Measurements from ENCODE around the gene KRTAP3-3. TPM values are rescaled to one million over a fixed set of nuclear protein-coding genes. Genes with fewer than 3 reads are reported as not detected.

Gene KRTAP3-3
- total and polyA plus RNA-seq, 2 of the 8 experiments (the other 6 are each of a cell fraction or from before 2014, with no cell fraction given) = not detected

DNA sequence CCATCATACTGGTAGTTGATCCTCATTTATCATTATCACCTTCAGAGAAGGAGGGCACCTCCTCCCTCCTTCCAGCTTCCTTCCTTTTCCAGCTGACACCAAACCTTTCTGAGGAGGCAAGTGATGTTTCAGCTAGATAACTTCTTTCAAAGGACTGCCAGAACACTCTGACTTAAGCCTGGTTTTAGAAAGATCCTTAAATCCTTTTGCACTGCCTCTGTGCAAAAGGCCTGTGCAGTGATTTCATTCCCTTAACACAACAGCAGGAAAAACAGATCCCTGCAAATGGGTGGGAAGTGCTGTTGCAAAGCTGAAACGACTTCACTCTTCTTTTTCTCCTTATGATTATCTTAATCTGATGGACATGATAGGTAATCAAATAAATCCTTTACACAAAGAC lies 49.4 kb downstream of the KRTAP3-3 start (continued):
- TF ChIP-seq BRCA1 (IDR thresholded peaks at IDR 0.05; ENCODE audit: low read depth, low read length) (no peak), TAF1 (IDR thresholded peaks at IDR 0.05; ENCODE audit: low read depth, low read length) (no peak), SIX5 (IDR thresholded peaks at IDR 0.05; ENCODE audit: low read depth, low read length) (no peak), MAFK (IDR thresholded peaks at IDR 0.05; ENCODE audit: low read depth, low read length) (no peak), CBX8 (IDR thresholded peaks at IDR 0.05; ENCODE audit: borderline replicate concordance, low read depth, low read length) (no peak)
- TF ChIP-seq, protein P1, sequence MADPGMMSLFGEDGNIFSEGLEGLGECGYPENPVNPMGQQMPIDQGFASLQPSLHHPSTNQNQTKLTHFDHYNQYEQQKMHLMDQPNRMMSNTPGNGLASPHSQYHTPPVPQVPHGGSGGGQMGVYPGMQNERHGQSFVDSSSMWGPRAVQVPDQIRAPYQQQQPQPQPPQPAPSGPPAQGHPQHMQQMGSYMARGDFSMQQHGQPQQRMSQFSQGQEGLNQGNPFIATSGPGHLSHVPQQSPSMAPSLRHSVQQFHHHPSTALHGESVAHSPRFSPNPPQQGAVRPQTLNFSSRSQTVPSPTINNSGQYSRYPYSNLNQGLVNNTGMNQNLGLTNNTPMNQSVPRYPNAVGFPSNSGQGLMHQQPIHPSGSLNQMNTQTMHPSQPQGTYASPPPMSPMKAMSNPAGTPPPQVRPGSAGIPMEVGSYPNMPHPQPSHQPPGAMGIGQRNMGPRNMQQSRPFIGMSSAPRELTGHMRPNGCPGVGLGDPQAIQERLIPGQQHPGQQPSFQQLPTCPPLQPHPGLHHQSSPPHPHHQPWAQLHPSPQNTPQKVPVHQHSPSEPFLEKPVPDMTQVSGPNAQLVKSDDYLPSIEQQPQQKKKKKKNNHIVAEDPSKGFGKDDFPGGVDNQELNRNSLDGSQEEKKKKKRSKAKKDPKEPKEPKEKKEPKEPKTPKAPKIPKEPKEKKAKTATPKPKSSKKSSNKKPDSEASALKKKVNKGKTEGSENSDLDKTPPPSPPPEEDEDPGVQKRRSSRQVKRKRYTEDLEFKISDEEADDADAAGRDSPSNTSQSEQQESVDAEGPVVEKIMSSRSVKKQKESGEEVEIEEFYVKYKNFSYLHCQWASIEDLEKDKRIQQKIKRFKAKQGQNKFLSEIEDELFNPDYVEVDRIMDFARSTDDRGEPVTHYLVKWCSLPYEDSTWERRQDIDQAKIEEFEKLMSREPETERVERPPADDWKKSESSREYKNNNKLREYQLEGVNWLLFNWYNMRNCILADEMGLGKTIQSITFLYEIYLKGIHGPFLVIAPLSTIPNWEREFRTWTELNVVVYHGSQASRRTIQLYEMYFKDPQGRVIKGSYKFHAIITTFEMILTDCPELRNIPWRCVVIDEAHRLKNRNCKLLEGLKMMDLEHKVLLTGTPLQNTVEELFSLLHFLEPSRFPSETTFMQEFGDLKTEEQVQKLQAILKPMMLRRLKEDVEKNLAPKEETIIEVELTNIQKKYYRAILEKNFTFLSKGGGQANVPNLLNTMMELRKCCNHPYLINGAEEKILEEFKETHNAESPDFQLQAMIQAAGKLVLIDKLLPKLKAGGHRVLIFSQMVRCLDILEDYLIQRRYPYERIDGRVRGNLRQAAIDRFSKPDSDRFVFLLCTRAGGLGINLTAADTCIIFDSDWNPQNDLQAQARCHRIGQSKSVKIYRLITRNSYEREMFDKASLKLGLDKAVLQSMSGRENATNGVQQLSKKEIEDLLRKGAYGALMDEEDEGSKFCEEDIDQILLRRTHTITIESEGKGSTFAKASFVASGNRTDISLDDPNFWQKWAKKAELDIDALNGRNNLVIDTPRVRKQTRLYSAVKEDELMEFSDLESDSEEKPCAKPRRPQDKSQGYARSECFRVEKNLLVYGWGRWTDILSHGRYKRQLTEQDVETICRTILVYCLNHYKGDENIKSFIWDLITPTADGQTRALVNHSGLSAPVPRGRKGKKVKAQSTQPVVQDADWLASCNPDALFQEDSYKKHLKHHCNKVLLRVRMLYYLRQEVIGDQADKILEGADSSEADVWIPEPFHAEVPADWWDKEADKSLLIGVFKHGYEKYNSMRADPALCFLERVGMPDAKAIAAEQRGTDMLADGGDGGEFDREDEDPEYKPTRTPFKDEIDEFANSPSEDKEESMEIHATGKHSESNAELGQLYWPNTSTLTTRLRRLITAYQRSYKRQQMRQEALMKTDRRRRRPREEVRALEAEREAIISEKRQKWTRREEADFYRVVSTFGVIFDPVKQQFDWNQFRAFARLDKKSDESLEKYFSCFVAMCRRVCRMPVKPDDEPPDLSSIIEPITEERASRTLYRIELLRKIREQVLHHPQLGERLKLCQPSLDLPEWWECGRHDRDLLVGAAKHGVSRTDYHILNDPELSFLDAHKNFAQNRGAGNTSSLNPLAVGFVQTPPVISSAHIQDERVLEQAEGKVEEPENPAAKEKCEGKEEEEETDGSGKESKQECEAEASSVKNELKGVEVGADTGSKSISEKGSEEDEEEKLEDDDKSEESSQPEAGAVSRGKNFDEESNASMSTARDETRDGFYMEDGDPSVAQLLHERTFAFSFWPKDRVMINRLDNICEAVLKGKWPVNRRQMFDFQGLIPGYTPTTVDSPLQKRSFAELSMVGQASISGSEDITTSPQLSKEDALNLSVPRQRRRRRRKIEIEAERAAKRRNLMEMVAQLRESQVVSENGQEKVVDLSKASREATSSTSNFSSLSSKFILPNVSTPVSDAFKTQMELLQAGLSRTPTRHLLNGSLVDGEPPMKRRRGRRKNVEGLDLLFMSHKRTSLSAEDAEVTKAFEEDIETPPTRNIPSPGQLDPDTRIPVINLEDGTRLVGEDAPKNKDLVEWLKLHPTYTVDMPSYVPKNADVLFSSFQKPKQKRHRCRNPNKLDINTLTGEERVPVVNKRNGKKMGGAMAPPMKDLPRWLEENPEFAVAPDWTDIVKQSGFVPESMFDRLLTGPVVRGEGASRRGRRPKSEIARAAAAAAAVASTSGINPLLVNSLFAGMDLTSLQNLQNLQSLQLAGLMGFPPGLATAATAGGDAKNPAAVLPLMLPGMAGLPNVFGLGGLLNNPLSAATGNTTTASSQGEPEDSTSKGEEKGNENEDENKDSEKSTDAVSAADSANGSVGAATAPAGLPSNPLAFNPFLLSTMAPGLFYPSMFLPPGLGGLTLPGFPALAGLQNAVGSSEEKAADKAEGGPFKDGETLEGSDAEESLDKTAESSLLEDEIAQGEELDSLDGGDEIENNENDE (IDR thresholded peaks at IDR 0.05; ENCODE audit: insufficient replicate concordance, low read length) = no peak
